Adrenal gland (tissue), 5 donors: ENCODE data around the gene ZNF804A.

Source experiments
- POLR2A ChIP-seq, 2 donors: fragments of 450-650 bp; IDR thresholded peaks; one replicate each; pipeline ENCODE4 v1.6.1; 2017; ENCODE audit warnings: antibody characterized with exemption in 2 of 2, mild to moderate bottlenecking in 2 of 2, moderate library complexity in 1 of 2
- TF ChIP-seq, protein P1 (sequence below), 6 experiments: fragments of 450-650 bp in 4 of 6; fragments of 200-600 bp in 2 of 6; sonication (generic) in 1 of 6; IDR thresholded peaks; 1 replicate in 5 of 6; 2 replicates in 1 of 6; pipeline versions ENCODE4 v1.5.1 to v1.8.0; 2016 to 2021; ENCODE audit warnings: antibody characterized with exemption in 6 of 6, mild to moderate bottlenecking in 2 of 6, moderate library complexity in 1 of 6
- donor health status: DM: no; HTN: no; CAD: no.

DNA sequence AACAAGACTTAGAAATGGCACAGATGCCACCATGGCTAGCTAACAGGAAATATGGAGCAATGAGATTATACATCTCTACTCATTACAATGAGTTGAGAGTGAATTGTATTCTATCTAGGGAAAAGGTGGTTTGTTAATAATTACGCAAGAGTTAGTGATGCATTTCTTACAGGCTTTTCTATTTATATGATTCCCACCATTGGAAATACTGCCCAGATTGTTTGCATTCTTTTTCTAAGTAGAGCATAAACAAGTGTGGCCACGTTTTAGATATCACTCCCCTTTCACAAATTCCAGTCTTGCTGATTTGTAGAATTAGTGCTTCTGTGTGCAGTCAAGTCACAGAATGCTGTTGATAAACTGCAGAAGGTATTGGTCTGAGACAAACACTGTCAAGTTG is 56.6 kb downstream of the ZNF804A start:
- TF ChIP-seq, protein P1, sequence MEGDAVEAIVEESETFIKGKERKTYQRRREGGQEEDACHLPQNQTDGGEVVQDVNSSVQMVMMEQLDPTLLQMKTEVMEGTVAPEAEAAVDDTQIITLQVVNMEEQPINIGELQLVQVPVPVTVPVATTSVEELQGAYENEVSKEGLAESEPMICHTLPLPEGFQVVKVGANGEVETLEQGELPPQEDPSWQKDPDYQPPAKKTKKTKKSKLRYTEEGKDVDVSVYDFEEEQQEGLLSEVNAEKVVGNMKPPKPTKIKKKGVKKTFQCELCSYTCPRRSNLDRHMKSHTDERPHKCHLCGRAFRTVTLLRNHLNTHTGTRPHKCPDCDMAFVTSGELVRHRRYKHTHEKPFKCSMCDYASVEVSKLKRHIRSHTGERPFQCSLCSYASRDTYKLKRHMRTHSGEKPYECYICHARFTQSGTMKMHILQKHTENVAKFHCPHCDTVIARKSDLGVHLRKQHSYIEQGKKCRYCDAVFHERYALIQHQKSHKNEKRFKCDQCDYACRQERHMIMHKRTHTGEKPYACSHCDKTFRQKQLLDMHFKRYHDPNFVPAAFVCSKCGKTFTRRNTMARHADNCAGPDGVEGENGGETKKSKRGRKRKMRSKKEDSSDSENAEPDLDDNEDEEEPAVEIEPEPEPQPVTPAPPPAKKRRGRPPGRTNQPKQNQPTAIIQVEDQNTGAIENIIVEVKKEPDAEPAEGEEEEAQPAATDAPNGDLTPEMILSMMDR (IDR thresholded peaks at IDR 0.05): no peak
- TF ChIP-seq POLR2A (IDR thresholded peaks at IDR 0.05): no peak
